SK-N-DZ (cell line): ENCODE measurements around the gene RTEL1.
"Not testable (repeated sequence)": the region's sequence is repeated elsewhere in the genome, so short reads cannot be mapped to it uniquely, and the experiment has no call there.

Experiments
- DNase-seq: peaks from one replicate; pipeline ENCODE4 v3.0.0-alpha.2; 2015; ENCODE audit warnings: low spot score

Gene RTEL1

GRCh38 chr20:63668351-63668750 lies 10.2 kb downstream of the RTEL1 start:
- no peak for DNase-seq

- DNase-seq: not testable (repeated sequence)
Measured at GRCh38 chr20:63671695-63672094, 13.6 kb downstream of the RTEL1 start.

- DNase-seq: no peak
Measured at GRCh38 chr20:63672666-63673065, 14.6 kb downstream of the RTEL1 start.

GRCh38 chr20:63673951-63674350 lies 15.8 kb downstream of the RTEL1 start:
- no peak for DNase-seq

DNA sequence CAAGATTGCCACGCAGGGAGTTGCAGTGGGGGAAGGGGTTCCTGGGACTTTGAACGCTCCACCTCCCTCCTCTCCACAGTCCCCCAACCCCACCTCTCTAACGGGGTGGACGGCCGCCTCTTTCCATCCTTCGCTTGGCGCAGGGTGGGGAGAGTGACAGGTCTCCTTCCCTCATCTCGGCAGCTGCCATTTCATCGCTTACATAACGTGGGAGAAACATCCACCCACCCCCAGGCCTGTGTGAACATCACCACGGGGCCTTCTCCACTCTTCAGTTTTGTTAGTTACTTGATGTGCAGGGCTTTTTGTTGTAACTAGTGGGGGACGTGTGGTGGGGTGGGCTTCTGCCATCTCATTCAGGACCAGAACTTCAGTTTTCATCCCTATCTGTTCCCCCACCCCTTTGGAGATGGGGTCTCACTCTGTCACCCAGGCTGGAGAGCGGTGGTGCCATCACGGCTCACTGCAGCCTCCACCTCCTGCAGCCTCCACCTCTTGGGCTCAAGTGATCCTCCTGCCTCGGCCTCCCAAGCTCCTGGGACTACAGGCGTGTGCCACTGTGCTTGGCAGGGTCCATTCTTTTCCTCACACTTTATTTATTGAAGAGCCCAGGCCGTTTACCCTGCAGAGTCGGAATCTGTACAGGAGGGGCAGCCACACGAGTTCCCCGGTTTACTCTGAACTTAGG lies 17.7 kb downstream of the RTEL1 start:
- no peak for DNase-seq

GRCh38 chr20:63678071-63678470 lies 20.0 kb downstream of the RTEL1 start:
- no peak for DNase-seq

- DNase-seq: no peak
Measured at GRCh38 chr20:63678667-63679465, 20.8 kb downstream of the RTEL1 start.

DNA sequence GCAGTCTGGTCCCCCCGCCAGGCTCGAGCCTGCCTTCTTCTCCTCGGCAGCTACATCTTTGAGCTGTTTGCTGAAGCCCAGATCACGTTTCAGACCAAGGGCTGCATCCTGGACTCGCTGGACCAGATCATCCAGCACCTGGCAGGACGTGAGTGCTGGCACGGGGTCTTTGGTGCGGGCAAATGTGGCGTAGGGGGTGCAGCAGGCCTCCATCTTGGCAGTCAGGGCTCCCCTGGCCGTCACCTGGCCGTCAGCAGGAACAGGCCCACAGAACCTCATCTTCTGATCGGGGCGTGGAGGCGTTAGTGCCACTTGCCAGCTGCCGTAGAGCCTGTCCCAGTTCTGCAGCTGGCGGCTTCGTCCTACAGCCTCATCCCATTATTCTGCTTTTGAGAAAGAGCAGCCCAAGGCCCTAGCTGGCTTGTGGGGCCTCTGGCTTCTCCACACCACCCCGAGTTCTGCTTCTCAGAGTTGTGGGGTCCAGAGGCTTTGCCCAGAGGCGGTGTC lies 21.7 kb downstream of the RTEL1 start:
- DNase-seq: no peak

- no peak for DNase-seq
Measured at GRCh38 chr20:63680427-63680826, 22.3 kb downstream of the RTEL1 start.

DNA sequence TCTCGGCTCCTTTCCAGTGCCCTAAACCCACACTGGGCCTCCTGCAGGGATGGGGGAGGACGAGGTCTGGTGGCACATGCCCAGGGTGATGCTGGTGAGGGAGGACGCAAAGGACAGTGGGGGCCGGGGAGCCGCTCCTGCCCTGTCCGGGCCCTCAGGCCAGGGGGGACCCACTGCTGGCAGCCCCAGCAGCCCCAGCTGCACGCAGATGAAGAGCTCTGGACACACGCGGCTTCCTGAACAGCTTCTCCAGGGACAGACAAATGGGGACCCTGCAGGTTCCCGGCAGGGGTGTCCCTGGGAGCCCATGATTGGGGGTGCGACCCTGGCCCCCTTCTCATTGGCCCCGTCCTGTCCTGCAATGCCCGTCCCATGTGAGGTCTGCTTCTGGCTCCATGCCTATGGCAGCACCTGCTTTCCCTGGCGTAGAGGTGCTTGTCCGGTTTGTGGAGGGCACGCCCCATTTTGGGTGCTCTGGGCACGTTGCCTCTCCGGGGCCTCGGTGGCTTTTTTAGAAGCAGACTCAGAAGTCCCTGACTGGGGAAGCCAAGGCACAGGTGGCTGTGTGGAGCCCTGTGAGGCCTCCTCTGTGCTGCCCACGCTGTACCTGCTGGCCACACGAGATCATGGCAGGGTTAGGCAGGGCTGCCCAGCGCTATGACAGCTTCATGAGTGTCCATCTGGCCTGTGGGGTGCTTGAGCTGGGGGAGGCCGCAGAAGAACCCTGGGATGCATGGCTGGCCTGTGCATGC lies 22.9 kb downstream of the RTEL1 start:
- no peak for DNase-seq

DNA sequence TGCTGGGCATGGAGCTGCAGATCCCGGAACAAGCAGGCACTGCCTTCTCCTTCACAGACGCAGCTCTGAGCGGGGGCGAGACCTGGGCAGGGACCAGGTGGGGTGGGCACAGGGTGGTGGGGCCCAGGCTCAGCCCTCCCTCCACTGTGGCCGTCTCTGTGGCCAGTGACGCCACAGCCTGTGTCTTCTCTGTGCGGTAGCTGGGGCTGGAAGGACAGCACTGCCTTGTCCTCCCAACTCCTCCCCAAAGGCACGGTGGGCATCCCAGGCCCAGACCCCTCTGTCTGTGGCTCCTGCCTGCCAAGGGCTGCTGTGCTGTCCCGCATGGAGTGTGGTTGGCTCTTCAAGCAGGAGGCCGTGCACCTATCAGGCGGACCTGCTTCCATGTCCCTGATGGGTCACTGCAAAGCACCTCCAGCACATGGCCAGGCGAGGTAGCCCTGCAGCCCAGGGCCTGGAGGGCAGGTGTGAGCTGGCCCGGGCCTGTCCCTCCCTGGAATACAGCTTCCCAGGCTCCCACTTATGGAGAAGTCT lies 23.6 kb downstream of the RTEL1 start:
- no peak for DNase-seq

- DNase-seq: no peak
Measured at GRCh38 chr20:63682384-63683139, 24.4 kb downstream of the RTEL1 start.

DNA sequence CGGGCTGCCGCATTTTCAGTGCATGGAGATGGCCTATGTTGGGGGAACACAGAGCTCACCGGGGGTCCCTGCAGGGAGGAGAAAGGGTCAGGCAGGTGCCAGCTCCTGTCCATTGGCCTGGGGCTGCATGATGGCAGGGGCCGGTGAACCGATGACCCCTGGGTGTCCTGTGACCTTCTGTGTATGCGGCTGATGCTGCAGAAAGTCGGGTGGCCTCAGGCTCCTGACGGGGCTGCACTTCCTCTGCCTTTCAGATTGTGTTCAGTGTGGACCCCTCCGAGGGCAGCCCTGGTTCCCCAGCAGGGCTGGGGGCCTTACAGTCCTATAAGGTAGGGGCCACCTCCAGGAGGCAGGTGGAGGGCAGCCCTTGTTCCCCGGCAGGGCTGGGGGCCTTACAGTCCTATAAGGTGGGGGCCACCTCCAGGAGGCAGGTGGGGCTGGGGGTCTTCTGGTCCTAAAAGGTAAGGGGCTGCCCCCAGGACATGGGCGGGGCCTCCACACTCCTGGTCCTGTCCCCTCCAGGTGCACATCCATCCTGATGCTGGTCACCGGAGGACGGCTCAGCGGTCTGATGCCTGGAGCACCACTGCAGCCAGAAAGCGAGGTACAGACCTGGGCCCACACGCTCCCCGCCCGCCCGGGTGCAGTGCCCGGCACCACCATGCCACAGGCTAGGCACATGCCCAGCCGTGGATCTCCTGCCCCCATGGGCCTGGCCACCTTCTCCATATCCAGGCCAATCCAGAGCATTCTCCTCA lies 27.3 kb downstream of the RTEL1 start:
- DNase-seq: no peak

DNA sequence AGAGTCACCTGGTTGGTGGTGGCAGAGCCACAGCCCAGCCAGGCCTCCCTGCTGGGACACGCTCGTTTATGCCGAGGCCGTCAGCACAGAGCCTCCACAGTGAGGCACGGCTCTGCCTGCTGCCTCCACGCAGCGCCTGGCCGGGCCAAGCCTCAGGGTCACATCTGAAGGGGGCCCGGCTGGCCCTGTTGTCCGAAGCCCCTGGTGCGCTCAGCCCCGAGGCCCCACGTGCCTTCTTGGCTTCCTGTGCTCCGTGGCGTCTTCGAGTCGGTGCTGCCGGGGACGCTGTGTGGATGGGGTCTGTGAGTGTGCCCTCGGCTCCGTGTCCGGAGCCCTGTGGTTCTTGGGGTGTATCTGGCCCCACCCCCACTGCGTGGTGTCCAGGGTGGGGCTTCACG lies 28.0 kb downstream of the RTEL1 start:
- no peak for DNase-seq

- peak; percentile 71 for DNase-seq
Measured at GRCh38 chr20:63686492-63687321, 28.6 kb downstream of the RTEL1 start.

GRCh38 chr20:63687419-63688178 lies 29.5 kb downstream of the RTEL1 start:
- no peak for DNase-seq

GRCh38 chr20:63688228-63689045 lies 30.3 kb downstream of the RTEL1 start:
- DNase-seq: no peak
